Upper lobe of right lung (tissue), 1 donor: ENCODE data around the gene KIF25. TPM values are rescaled to one million over a fixed set of nuclear protein-coding genes. Genes with fewer than 3 reads are reported as not detected.

Experiments
- ATAC-seq: fragments of 200-7000 bp; cut with Tn5 transposase; one replicate; pipeline ENCODE4 v1.9.1; 2020; ENCODE audit warnings: mild to moderate bottlenecking, moderate library complexity
- DNase-seq: peaks from one replicate; pipeline ENCODE4 v3.0.0-alpha.2; 2020
- H3K27ac ChIP-seq: fragments of 200-600 bp; one replicate; pipeline ENCODE4 v1.8.0; 2022
- H3K27me3 ChIP-seq: fragments of 200-600 bp; one replicate; pipeline ENCODE4 v1.8.0; 2022; ENCODE audit warnings: mild to moderate bottlenecking
- H3K36me3 ChIP-seq: fragments of 200-600 bp; one replicate; pipeline ENCODE4 v1.8.0; 2022
- H3K4me1 ChIP-seq: fragments of 200-600 bp; one replicate; pipeline ENCODE4 v1.8.0; 2022
- H3K4me3 ChIP-seq: fragments of 200-600 bp; one replicate; pipeline ENCODE4 v1.8.0; 2022; ENCODE audit warnings: mild to moderate bottlenecking
- H3K9me3 ChIP-seq: fragments of 200-600 bp; one replicate; pipeline ENCODE4 v1.8.0; 2022
- intact Hi-C: fragments of 100-400 bp; cut with DNase I; formaldehyde crosslinking; loops from one replicate; pipeline ENCODE4 v1.11.0; 2022
- total RNA-seq: library from RNA; stranded (reverse); fragmentation: NEBNext Ultra II Directional; extraction: Animal tissue kit (Norgen Biotek cat#: 25700); gene quantifications from one replicate; pipeline ENCODE4 v1.2.1, GENCODE V29; 2021
- TF ChIP-seq, protein P1 (sequence below): fragments of 200-600 bp; IDR thresholded peaks from one replicate; pipeline ENCODE4 v1.8.0; 2022; ENCODE audit warnings: antibody characterized with exemption
- donor health status: DM: no; HTN: yes; CAD: no; lungs with severe emphysema.

The KIF25 gene
- total RNA-seq, 1 donor from 2014 or later: 0.96 TPM

- TF ChIP-seq, protein P1, sequence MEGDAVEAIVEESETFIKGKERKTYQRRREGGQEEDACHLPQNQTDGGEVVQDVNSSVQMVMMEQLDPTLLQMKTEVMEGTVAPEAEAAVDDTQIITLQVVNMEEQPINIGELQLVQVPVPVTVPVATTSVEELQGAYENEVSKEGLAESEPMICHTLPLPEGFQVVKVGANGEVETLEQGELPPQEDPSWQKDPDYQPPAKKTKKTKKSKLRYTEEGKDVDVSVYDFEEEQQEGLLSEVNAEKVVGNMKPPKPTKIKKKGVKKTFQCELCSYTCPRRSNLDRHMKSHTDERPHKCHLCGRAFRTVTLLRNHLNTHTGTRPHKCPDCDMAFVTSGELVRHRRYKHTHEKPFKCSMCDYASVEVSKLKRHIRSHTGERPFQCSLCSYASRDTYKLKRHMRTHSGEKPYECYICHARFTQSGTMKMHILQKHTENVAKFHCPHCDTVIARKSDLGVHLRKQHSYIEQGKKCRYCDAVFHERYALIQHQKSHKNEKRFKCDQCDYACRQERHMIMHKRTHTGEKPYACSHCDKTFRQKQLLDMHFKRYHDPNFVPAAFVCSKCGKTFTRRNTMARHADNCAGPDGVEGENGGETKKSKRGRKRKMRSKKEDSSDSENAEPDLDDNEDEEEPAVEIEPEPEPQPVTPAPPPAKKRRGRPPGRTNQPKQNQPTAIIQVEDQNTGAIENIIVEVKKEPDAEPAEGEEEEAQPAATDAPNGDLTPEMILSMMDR: no peak
- no peak for DNase-seq
- Histone ChIP-seq H3K4me3 (no peak overlapping the region), H3K27ac (no peak overlapping the region), H3K27me3 (no peaks in the 10 kb centered on the region), H3K9me3 (peaks cover 2% of the 10 kb centered on the region), H3K4me1 (no peaks in the 10 kb centered on the region), H3K36me3 (no peaks in the 10 kb centered on the region)
- no peak for ATAC-seq
- intact Hi-C loops: no loop called here
Observed at GRCh38 chr6:168005796-168006195, 8.3 kb downstream of the KIF25 start.

- H3K4me3 ChIP-seq: no peak overlapping the region
- TF ChIP-seq, protein P1: no peak
- peak; percentile 54 for DNase-seq
- H3K9me3 ChIP-seq: peaks cover 17% of the 10 kb centered on the region
- peak; percentile 72 for ATAC-seq
- intact Hi-C loops: no loop called here
- H3K36me3 ChIP-seq: no peaks in the 10 kb centered on the region
- H3K27me3 ChIP-seq: no peaks in the 10 kb centered on the region
- H3K27ac ChIP-seq: no peak overlapping the region
- no peaks in the 10 kb centered on the region for H3K4me1 ChIP-seq
Observed at GRCh38 chr6:168007592-168008338, 10.3 kb downstream of the KIF25 start.

DNA sequence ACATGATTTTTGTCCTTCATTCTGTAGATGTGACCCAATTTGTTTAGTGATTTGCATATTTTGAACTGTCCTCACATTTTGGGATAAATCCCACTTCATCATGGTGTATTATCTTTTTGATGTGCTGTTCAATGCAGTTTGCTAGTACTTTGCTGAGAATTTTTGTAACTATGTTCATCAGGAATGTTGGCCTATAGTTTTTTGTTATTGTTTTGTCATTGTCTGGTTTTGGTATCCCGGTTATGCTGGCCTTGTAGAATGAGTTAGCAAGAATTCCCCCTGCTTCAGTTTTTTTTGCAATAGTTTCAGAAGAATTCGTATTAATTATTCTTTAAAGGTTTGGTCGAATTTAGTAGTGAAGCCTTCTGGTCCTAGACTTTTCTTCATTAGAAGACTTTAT is 11.9 kb downstream of the KIF25 start:
- no peaks in the 10 kb centered on the region for H3K4me1 ChIP-seq
- intact Hi-C loops: no loop called here
- H3K9me3 ChIP-seq: peaks cover 17% of the 10 kb centered on the region
- ATAC-seq (no peak), DNase-seq (no peak)
- H3K4me3 ChIP-seq: no peak overlapping the region
- no peak overlapping the region for H3K27ac ChIP-seq
- H3K36me3 ChIP-seq: no peaks in the 10 kb centered on the region
- no peaks in the 10 kb centered on the region for H3K27me3 ChIP-seq
- TF ChIP-seq, protein P1: no peak

DNA sequence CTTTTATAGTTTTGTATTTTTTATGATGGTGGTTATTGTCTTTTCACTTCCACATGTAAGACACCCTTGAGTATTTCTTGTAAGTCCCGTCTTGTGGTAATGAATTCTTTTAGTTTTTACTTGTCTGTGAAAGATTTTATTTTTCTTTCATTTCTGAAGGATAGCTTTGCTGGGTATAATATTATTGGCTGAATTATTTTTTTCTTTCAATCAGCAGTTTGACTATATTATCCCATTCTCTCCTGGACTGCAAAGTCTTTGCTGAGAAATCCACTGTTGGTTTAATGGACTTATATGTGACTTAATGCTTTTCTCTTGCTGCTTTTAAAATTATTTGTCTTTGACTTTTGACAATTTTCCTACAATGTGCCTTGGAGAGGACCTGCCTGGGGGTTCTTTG is 13.8 kb downstream of the KIF25 start:
- no peak for DNase-seq
- Histone ChIP-seq H3K4me1 (no peaks in the 10 kb centered on the region), H3K36me3 (no peaks in the 10 kb centered on the region), H3K9me3 (peaks cover 17% of the 10 kb centered on the region), H3K4me3 (no peak overlapping the region), H3K27ac (no peak overlapping the region), H3K27me3 (no peaks in the 10 kb centered on the region)
- ATAC-seq: no peak
- TF ChIP-seq, protein P1: no peak
- intact Hi-C loops: no loop called here

GRCh38 chr6:168012431-168013249 is 15.2 kb downstream of the KIF25 start:
- Histone ChIP-seq H3K4me1 (no peaks in the 10 kb centered on the region), H3K27me3 (no peaks in the 10 kb centered on the region), H3K4me3 (no peak overlapping the region), H3K9me3 (peaks cover 17% of the 10 kb centered on the region), H3K36me3 (no peaks in the 10 kb centered on the region), H3K27ac (no peak overlapping the region)
- TF ChIP-seq, protein P1: no peak
- ATAC-seq (no peak), DNase-seq (no peak)
- intact Hi-C loops: no loop called here
